Frontal cortex (tissue), 4 donors: Measurements from ENCODE around the gene MORN1. TPM values are rescaled to one million over a fixed set of nuclear protein-coding genes. Genes with fewer than 3 reads are reported as not detected.

Source experiments
- DNase-seq, 2 donors: peaks; one replicate each; pipeline ENCODE4 v3.0.0; 2012; ENCODE audit warnings: low spot score in 2 of 2
- FAIRE-seq: peaks from 2 replicates; lab custom pipeline; 2012; peaks lifted over from hg19 to GRCh38; lab: Jason Lieb, UNC
- total RNA-seq: library from RNA; depleted of rRNA; stranded (reverse); fragments of >200 nt; gene quantifications from one replicate; pipeline ENCODE4 v1.2.3, GENCODE V29; 2014
- donor health status: control.
- donor health status: control.
- donor health status: control.

The MORN1 gene
- total RNA-seq, 1 donor from 2014 or later: 11.0 TPM

GRCh38 chr1:2273401-2274090 is 117.8 kb downstream of the MORN1 start:
- no peak for FAIRE-seq
- no peak for DNase-seq

GRCh38 chr1:2272686-2273400 is 118.5 kb downstream of the MORN1 start:
- no peak for FAIRE-seq

GRCh38 chr1:2271841-2272655 is 119.3 kb downstream of the MORN1 start:
- no peak for FAIRE-seq
- no peak for DNase-seq

More at GRCh38 chr1:2272686-2273400, 118.5 kb downstream of the MORN1 start:
- no peak for DNase-seq

Other genes with a start within 250 kb of the MORN1 start
- 19.2 TPM for gene FAAP20, start 196.8 kb downstream of the MORN1 start, total RNA-seq
- 15.5 TPM for gene SKI, start 163.2 kb downstream of the MORN1 start, total RNA-seq
- 29.8 TPM for gene RER1, start 287 bp upstream of the MORN1 start, total RNA-seq
- 20.0 TPM for gene PEX10, start 21.0 kb upstream of the MORN1 start, total RNA-seq
- gene PLCH2, start 84.7 kb upstream of the MORN1 start, total RNA-seq: 9.0 TPM
- 32.6 TPM for gene PANK4, start 135.0 kb upstream of the MORN1 start, total RNA-seq
- gene HES5, start 138.7 kb upstream of the MORN1 start, total RNA-seq: 41.2 TPM
- 2.4 TPM for gene TNFRSF14, start 164.8 kb upstream of the MORN1 start, total RNA-seq
- gene PRXL2B, start 195.2 kb upstream of the MORN1 start, total RNA-seq: 12.6 TPM
- 7.3 TPM for gene MMEL1, start 241.5 kb upstream of the MORN1 start, total RNA-seq